Left ventricle myocardium inferior (tissue), 1 donor: Measurements from ENCODE around the gene CYB561D2. TPM values are rescaled to one million over a fixed set of nuclear protein-coding genes. Genes with fewer than 3 reads are reported as not detected.

Experiments
- DNase-seq: peaks from one replicate; pipeline ENCODE4 v3.0.0-alpha.2; 2020
- H3K27ac ChIP-seq: fragments of 200-600 bp; replicated peaks from 2 replicates; pipeline ENCODE4 v1.8.0; 2021
- H3K27me3 ChIP-seq: fragments of 200-600 bp; 2 replicates; pipeline ENCODE4 v1.8.0; 2021; ENCODE audit warnings: low read depth
- H3K36me3 ChIP-seq: fragments of 200-600 bp; 2 replicates; pipeline ENCODE4 v1.8.0; 2021
- H3K4me1 ChIP-seq: fragments of 200-600 bp; 2 replicates; pipeline ENCODE4 v1.8.0; 2021
- H3K4me3 ChIP-seq: fragments of 200-600 bp; 2 replicates; pipeline ENCODE4 v1.8.0; 2021; ENCODE audit warnings: mild to moderate bottlenecking, moderate library complexity
- H3K9me3 ChIP-seq: fragments of 200-600 bp; replicated peaks from 2 replicates; pipeline ENCODE4 v1.8.0; 2021
- CTCF ChIP-seq: fragments of 200-600 bp; IDR thresholded peaks from 2 replicates; pipeline ENCODE4 v1.8.0; 2021; ENCODE audit warnings: antibody characterized with exemption, mild to moderate bottlenecking, borderline replicate concordance
- intact Hi-C: fragments of 100-400 bp; cut with micrococcal nuclease; formaldehyde crosslinking; loops from one replicate; pipeline ENCODE4 v1.11.0; 2022
- total RNA-seq: library from RNA; stranded (reverse); fragmentation: NEBNext Ultra II Directional; extraction: Animal tissue kit (Norgen Biotek cat#: 25700); gene quantifications from one replicate; pipeline ENCODE4 v1.2.1, GENCODE V29; 2021
- donor health status: DM: no; HTN: yes; CAD: no; lungs with severe emphysema.

CYB561D2 gene
- total RNA-seq, 1 donor from 2014 or later: 7.0 TPM

- H3K27ac ChIP-seq: no peak overlapping the region
- no peaks in the 10 kb centered on the region for H3K36me3 ChIP-seq
- no peak for TF ChIP-seq CTCF
- H3K4me3 ChIP-seq: peak overlapping the region; percentile 68
- intact Hi-C loops: no loop called here
- no peak for DNase-seq
- H3K4me1 ChIP-seq: peaks cover 15% of the 10 kb centered on the region
- H3K9me3 ChIP-seq: no peaks in the 10 kb centered on the region
- no peaks in the 10 kb centered on the region for H3K27me3 ChIP-seq
These were observed 15.2 kb downstream of the CYB561D2 start for GRCh38 chr3:50365842-50366220.

GRCh38 chr3:50369012-50369670, 18.5 kb downstream of the CYB561D2 start:
- H3K36me3 ChIP-seq: no peaks in the 10 kb centered on the region
- intact Hi-C loops: no loop called here
- H3K4me1 ChIP-seq: peaks cover 15% of the 10 kb centered on the region
- H3K27me3 ChIP-seq: peaks cover 4% of the 10 kb centered on the region
- DNase-seq: no peak
- H3K9me3 ChIP-seq: no peaks in the 10 kb centered on the region
- H3K4me3 ChIP-seq: no peak overlapping the region
- no peak overlapping the region for H3K27ac ChIP-seq
- TF ChIP-seq CTCF: no peak

- no peak for DNase-seq
- no peak for TF ChIP-seq CTCF
- Histone ChIP-seq H3K9me3 (no peaks in the 10 kb centered on the region), H3K4me3 (no peak overlapping the region), H3K4me1 (peaks cover under 1% of the 10 kb centered on the region), H3K27me3 (peaks cover 4% of the 10 kb centered on the region), H3K27ac (no peak overlapping the region), H3K36me3 (no peaks in the 10 kb centered on the region)
- intact Hi-C loops: no loop called here
These were observed 19.9 kb downstream of the CYB561D2 start for GRCh38 chr3:50370594-50370993.

- Histone ChIP-seq H3K9me3 (no peaks in the 10 kb centered on the region), H3K27me3 (peaks cover 4% of the 10 kb centered on the region), H3K4me1 (no peaks in the 10 kb centered on the region), H3K4me3 (no peak overlapping the region), H3K27ac (no peak overlapping the region), H3K36me3 (no peaks in the 10 kb centered on the region)
- no peak for DNase-seq
- intact Hi-C loops: no loop called here
- TF ChIP-seq CTCF: no peak
These were observed 20.5 kb downstream of the CYB561D2 start for GRCh38 chr3:50371133-50371685.

GRCh38 chr3:50372349-50372748, 21.7 kb downstream of the CYB561D2 start:
- Histone ChIP-seq H3K4me1 (no peaks in the 10 kb centered on the region), H3K27ac (no peak overlapping the region), H3K27me3 (peaks cover 4% of the 10 kb centered on the region), H3K36me3 (no peaks in the 10 kb centered on the region), H3K9me3 (no peaks in the 10 kb centered on the region), H3K4me3 (no peak overlapping the region)
- TF ChIP-seq CTCF: no peak
- DNase-seq: no peak
- intact Hi-C loops: no loop called here
